Osteocyte (in vitro differentiated cells): ENCODE data around the gene AACS. TPM values are rescaled to one million over a fixed set of nuclear protein-coding genes. Genes with fewer than 3 reads are reported as not detected.

Experiments used
- DNase-seq: peaks from one replicate; pipeline ENCODE4 v3.0.0; 2021; ENCODE audit warnings: mixed read lengths; ENCODE audit not compliant: unreplicated experiment; ENCODE audit errors: extremely low spot score
- H3K27ac Mint-ChIP-seq: one replicate; pipeline ENCODE4 v1.8.0; 2021; ENCODE audit warnings: mild to moderate bottlenecking, mixed read lengths; ENCODE audit not compliant: unreplicated experiment
- H3K27me3 Mint-ChIP-seq: one replicate; pipeline ENCODE4 v1.8.0; 2021; ENCODE audit warnings: mixed read lengths; ENCODE audit not compliant: unreplicated experiment
- H3K36me3 Mint-ChIP-seq: one replicate; pipeline ENCODE4 v1.8.0; 2021; ENCODE audit warnings: mixed read lengths; ENCODE audit not compliant: unreplicated experiment
- H3K4me1 Mint-ChIP-seq: one replicate; pipeline ENCODE4 v1.8.0; 2021; ENCODE audit warnings: mixed read lengths; ENCODE audit not compliant: unreplicated experiment
- H3K4me3 Mint-ChIP-seq: one replicate; pipeline ENCODE4 v1.8.0; 2021; ENCODE audit warnings: mild to moderate bottlenecking, moderate library complexity, mixed read lengths; ENCODE audit not compliant: unreplicated experiment
- H3K9me3 Mint-ChIP-seq: one replicate; pipeline ENCODE4 v1.8.0; 2021; ENCODE audit warnings: mixed read lengths; ENCODE audit not compliant: unreplicated experiment
- CTCF ChIP-seq: fragments of 200-600 bp; sonication (generic); IDR thresholded peaks from 2 replicates; pipeline ENCODE4 v1.5.0; 2021; ENCODE audit warnings: antibody characterized with exemption, mild to moderate bottlenecking, moderate library complexity
- total RNA-seq: library from RNA; stranded (reverse); gene quantifications from 2 replicates; pipeline ENCODE4 v1.2.1, GENCODE V29; 2021

The AACS gene
- total RNA-seq, 1 donor from 2014 or later = 22.0 TPM

GRCh38 chr12:125128439-125129178 is 63.4 kb downstream of the AACS start:
- no peaks in the 10 kb centered on the region for H3K4me1 Mint-ChIP-seq
- H3K27ac Mint-ChIP-seq = no peak overlapping the region
- no peak for TF ChIP-seq CTCF
- DNase-seq = no peak
- no peak overlapping the region for H3K4me3 Mint-ChIP-seq
- peaks cover 31% of the 10 kb centered on the region for H3K36me3 Mint-ChIP-seq
- H3K27me3 Mint-ChIP-seq = no peaks in the 10 kb centered on the region
- no peaks in the 10 kb centered on the region for H3K9me3 Mint-ChIP-seq

GRCh38 chr12:125129179-125129571 is 63.9 kb downstream of the AACS start:
- no peaks in the 10 kb centered on the region for H3K27me3 Mint-ChIP-seq
- no peak overlapping the region for H3K27ac Mint-ChIP-seq
- H3K4me1 Mint-ChIP-seq = no peaks in the 10 kb centered on the region
- H3K9me3 Mint-ChIP-seq = no peaks in the 10 kb centered on the region
- H3K36me3 Mint-ChIP-seq = peaks cover 28% of the 10 kb centered on the region
- TF ChIP-seq CTCF = no peak
- H3K4me3 Mint-ChIP-seq = no peak overlapping the region
- no peak for DNase-seq

- Mint-ChIP-seq H3K4me1 (no peaks in the 10 kb centered on the region), H3K36me3 (peaks cover 27% of the 10 kb centered on the region), H3K27ac (no peak overlapping the region), H3K27me3 (no peaks in the 10 kb centered on the region), H3K9me3 (no peaks in the 10 kb centered on the region), H3K4me3 (no peak overlapping the region)
- peak; percentile 69 for DNase-seq
- no peak for TF ChIP-seq CTCF
These were observed 64.5 kb downstream of the AACS start for GRCh38 chr12:125129591-125130255.

GRCh38 chr12:125131958-125132357 is 66.7 kb downstream of the AACS start:
- DNase-seq = no peak
- peaks cover 20% of the 10 kb centered on the region for H3K36me3 Mint-ChIP-seq
- no peaks in the 10 kb centered on the region for H3K27me3 Mint-ChIP-seq
- no peaks in the 10 kb centered on the region for H3K9me3 Mint-ChIP-seq
- H3K27ac Mint-ChIP-seq = no peak overlapping the region
- TF ChIP-seq CTCF = no peak
- no peaks in the 10 kb centered on the region for H3K4me1 Mint-ChIP-seq
- H3K4me3 Mint-ChIP-seq = no peak overlapping the region

- Mint-ChIP-seq H3K4me1 (no peaks in the 10 kb centered on the region), H3K9me3 (no peaks in the 10 kb centered on the region), H3K27ac (no peak overlapping the region), H3K4me3 (no peak overlapping the region), H3K36me3 (peaks cover 23% of the 10 kb centered on the region), H3K27me3 (no peaks in the 10 kb centered on the region)
- TF ChIP-seq CTCF = no peak
- no peak for DNase-seq
These were observed 67.6 kb downstream of the AACS start for GRCh38 chr12:125132698-125133400.
